GM18873 (cell line): ENCODE data around the gene GTF2E1.

Experiments used
- ATAC-seq: cut with Tn5 transposase; IDR thresholded peaks from one replicate; pipeline ENCODE4 v1.9.1; 2021; ENCODE audit warnings: mild to moderate bottlenecking, moderate library complexity, moderate number of reproducible peaks; ENCODE audit not compliant: unreplicated experiment, low FRiP score

The GTF2E1 gene

DNA sequence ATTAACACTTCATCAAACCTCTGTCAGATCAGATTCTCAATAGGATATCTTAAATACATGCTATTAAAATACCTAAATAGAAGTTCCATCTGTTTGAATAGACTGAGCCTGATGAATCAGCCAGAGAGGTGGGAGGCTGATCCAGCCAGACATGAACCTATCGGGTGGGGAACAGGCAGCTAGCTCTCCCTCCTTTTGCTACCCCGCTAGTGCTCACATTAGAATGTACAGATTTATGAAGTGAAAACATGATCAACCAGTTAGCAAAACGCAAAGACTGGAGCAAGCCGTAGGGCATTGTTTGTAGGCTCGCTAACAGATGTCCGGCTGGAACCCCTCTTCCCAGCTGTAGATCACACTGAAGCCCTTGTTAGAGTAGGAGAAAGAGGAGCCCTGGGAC is 54.4 kb downstream of the GTF2E1 start:
- no peak for ATAC-seq

DNA sequence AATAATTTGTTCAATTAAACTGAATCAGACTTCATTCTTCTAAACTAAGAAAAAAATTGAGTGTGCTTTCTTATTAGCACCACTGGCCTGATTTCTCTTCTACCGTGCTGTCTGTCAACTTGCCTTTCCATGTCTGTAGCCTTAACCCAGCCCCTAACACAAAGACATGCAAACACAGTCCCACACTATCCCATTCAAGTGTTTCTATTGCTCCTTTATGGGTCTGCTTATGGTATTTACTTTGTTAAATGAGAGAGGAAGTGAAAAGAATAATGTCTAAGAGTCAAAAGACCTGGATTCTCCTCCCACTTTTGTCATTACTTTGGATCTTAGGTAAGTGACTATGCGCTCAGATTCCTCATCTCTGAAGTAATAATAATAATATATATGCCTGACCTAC is 55.3 kb downstream of the GTF2E1 start:
- no peak for ATAC-seq

DNA sequence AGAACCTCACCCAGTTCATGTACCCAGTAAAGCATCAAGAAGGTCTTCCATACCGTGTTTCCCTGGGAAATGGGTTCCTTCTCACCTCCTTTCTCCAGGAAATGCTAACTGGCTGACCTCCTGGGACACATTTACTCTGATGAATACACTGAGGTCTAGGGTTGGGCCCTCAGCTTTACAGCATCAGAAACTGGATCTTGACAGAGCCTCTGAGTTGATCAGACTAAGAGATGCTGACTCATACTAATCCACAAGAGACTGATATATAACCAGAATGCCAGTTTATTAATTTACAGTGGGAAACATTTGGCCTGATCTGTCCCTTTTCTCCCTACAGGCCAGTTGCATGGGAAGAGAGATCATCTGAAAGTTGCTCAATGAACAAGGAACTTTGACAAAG is 55.8 kb downstream of the GTF2E1 start:
- no peak for ATAC-seq

DNA sequence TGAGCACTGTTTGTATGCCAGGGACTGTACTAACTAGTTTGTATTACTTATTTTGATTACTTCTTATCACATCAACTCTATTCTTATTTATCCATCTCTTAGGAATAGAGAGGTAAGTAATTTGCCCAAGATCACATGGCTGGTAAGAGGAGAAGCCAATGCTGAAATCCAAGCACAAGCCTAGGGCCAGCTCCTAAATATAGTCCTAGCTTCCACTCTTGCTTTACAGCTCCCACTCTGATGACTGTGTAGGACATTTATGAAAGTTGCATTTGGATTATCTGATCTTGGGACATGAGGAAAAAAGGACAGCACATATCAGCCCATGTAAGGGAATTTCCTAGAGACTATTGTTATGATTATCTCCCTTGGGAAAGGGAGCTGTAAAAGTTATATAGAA is 58.1 kb downstream of the GTF2E1 start:
- ATAC-seq = no peak

DNA sequence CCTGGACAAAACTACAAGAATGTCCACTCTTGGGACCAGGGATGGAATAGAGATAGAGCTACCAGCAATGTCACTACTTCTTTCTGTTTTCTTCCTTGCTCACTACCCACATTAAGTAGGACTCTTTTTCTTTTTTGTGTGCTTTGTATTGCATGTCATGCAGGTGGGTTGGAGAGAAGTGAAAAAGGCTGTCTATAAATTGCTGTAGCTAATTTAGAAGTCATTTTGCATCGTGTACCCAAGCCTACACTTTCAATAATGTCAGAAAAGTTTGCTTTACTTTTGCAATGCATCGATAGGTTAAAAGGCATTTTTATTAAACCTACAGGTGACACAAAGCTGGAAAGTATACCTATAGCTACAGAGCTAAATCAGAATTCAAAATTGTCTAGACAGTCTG is 58.9 kb downstream of the GTF2E1 start:
- no peak for ATAC-seq

DNA sequence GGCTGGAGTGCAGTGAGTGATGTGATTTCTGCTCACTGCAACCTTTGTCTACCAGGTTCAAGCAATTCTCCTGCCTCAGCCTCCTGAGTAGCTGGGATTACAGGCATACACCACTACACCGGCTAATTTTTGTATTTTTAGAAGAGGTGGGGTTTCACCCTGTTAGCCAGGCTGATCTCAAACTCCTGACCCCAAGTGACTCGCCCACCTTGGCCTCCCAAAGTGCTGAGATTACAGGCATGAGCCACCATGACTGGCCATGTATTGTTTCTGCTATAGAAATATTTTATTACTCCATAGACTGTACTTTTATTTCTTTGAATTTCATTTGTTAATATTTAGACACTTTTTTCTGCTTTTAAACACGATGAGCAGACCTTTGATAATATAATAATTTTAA is 60.4 kb downstream of the GTF2E1 start:
- ATAC-seq = no peak

DNA sequence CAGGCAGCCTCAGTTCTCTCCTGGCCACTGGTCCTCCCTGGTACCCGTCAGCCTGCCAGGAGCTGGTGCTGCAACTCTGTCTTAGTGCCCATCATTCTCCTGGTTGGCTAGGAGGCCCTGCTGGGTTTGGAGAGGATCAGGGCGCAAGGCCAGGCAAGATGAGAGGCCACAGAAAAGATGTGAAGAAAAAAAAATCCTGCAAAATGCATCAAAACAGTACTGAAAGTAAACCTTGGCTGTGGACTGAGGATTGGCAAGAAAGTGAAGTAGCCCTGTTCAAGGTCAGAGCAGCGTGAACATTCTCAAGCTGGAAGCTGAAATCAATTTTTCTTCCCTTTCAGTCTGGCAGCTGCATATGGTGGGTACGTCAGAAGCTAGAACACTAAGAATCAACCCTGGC is 74.2 kb downstream of the GTF2E1 start:
- ATAC-seq = no peak

DNA sequence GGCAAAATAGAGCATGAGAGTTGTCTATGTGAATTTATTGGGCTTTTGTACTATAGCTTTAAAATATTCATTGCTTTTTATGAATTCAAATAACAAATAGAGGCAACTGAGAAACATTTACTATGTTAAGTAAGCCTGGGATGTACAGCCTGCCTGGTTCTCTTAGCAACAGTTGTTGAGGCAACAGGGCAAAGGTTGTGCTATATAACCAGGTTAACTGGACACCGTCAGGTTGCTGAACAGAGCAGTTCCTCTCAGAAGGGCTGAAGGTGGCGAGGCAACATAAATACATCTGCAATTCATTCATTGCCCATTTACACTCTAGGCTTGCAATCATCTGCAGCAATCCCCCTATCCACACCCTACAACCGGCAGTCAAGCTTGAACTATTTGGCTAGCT is 78.2 kb downstream of the GTF2E1 start:
- no peak for ATAC-seq

DNA sequence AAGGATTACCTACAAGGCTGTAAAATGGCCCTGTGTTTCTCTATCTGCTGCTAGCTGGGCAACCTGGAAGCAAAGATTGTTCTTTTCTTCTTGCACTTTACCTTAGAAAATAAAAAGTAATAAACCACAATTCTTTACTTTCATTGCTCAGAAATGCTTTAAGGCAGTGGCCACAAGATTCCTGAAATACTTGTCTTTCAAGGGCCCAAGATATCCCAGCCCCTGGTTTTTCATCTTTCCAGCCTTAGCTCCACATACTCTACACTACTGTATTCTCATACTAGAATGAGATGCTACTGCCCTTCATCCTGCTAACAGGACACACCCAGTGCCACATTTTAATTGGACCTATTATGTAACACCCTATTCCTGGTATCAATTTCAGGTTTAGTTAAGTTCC is 78.9 kb downstream of the GTF2E1 start:
- no peak for ATAC-seq

DNA sequence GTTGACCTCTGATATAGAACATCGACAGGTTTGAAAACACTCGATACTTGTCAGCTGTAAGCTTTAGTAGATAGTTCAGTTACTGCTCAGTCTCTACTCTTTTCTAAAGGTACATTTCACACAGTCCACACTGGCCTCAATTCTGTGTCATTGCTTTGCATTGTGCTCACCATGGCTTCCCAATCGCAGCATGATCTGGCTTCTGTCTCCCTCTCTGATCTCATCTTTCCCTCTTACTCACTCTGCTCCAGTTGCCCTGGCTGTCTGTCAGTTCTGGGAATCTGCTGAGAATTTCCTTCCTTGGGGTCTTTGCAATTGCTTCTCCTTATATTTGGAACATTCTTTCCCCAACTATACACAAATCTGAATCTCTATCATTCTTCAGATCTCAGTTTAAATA is 80.6 kb downstream of the GTF2E1 start:
- ATAC-seq = no peak

DNA sequence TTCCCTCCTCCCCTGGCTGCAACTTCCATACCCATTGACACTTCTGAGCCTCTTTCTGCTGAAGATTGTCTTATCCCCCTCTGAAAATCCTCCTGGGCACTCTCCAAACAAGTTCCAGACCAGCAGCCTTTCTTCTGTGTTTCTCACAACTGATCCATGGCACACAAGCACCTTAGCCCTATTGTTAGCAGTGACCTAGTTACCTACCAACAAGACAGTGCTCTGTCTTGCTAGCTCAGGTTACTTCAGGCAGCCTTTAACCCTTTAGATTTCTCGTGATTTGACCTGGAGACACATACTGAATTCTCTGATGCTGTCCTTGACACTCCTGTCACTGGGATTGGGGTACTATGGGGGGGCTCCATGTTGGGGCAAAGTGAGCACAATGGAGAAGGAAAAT is 82.1 kb downstream of the GTF2E1 start:
- ATAC-seq = no peak

DNA sequence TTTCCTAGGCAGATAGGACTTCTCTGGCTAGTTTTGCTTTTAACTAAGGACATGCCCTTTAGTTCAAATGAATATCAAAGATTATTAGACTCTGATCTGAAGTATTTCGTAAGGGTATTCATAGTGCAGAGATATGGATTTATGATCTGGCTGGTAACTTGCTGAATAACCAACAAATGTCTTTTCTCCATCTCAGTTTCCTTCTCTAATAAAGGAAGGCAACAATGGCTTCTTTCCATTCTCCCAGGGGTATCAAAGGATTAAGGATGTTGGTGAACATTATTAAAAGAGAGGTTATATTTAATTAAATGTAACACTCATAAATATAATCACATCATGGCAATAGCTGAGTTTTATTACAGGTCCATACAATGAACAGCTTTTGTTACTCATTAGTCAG is 86.3 kb downstream of the GTF2E1 start:
- no peak for ATAC-seq

DNA sequence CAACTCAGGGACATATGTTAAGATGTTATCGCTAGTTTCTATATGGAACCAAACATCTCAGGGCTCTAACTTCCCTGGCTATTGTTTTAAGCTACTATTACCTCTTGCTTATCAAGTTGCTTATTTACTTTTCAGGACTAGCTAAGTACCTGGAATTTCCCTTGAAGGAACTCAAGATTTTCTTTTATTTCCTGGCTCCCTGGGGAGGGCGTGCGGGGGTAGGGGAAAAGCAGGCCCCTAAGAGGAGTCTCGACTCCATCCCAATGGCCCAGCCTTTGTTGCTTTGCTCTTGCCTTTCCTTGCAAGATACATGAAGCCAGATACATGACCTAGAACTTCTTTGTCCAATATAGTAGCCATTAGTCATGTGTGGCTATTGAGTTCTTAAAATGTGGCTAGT is 88.5 kb downstream of the GTF2E1 start:
- no peak for ATAC-seq
